ENCODE measurements around the gene AGRN. TPM values are rescaled to one million over a fixed set of nuclear protein-coding genes. Genes with fewer than 3 reads are reported as not detected.

AGRN gene
- total RNA-seq, 1 donor from 2014 or later, result 135 TPM

DNA sequence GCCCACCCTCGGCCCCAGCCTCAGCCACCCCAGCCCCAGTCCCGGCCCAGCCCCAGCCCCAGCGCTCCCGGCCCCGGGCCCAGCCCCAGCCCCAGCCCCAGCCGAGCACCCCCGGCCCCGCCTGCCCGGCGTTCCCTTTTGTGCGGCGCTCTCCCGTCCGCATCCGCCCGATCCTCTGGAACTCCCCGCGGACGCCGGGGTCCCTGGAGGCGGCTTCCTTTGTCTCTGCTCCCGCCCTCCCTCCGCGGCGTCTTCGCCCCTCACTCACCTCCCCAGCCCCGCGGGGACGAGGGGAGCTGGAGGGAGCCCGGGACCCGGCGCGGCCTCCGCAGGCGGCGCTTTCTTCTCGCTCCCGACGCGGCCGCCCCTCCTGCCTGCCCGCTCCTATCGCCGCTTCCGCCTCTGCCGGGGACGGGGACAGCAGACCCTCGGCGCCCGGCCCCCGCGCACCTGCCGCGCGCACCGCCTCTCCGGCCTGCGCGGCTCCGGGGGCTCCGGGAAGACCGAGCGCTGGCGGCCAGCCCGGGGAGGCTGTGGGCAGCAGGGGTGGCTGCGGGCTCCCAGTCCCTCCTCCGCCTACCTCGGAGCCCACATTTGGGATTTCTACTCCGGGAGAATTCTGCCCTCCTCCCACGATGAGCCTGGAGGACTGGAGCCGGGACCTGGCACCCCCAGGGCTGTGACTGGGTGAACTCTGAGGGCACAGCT, 14.0 kb downstream of the AGRN start:
- Histone ChIP-seq H3K36me3 (no peaks in the 10 kb centered on the region), H3K4me1 (peaks cover 9% of the 10 kb centered on the region), H3K27ac (no peak overlapping the region), H3K4me3 (no peak overlapping the region), H3K9me3 (no peaks in the 10 kb centered on the region), H3K27me3 (peaks cover 4% of the 10 kb centered on the region)
- DNase-seq (no peak), ATAC-seq (no peak)
- TF ChIP-seq, protein P1, sequence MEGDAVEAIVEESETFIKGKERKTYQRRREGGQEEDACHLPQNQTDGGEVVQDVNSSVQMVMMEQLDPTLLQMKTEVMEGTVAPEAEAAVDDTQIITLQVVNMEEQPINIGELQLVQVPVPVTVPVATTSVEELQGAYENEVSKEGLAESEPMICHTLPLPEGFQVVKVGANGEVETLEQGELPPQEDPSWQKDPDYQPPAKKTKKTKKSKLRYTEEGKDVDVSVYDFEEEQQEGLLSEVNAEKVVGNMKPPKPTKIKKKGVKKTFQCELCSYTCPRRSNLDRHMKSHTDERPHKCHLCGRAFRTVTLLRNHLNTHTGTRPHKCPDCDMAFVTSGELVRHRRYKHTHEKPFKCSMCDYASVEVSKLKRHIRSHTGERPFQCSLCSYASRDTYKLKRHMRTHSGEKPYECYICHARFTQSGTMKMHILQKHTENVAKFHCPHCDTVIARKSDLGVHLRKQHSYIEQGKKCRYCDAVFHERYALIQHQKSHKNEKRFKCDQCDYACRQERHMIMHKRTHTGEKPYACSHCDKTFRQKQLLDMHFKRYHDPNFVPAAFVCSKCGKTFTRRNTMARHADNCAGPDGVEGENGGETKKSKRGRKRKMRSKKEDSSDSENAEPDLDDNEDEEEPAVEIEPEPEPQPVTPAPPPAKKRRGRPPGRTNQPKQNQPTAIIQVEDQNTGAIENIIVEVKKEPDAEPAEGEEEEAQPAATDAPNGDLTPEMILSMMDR (IDR thresholded peaks at IDR 0.05), result no peak
- intact Hi-C loops (cut with DNase I), result no loop called here

DNA sequence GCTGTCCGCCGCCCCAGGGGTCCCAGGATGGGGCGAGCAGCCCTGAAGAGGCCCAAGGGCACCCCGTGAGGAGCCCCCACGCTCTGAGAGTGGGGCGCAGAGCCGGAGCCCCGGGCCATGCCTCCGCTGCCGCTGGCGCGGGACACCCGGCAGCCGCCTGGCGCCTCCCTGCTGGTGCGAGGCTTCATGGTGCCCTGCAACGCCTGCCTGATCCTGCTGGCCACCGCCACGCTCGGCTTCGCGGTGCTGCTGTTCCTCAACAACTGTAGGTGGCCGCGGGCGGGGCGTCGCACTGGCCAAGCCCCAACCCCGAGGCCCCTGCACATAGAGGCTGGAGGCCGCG, 14.5 kb downstream of the AGRN start:
- Histone ChIP-seq H3K9me3 (no peaks in the 10 kb centered on the region), H3K27me3 (peaks cover 4% of the 10 kb centered on the region), H3K36me3 (no peaks in the 10 kb centered on the region), H3K27ac (no peak overlapping the region), H3K4me1 (peaks cover 14% of the 10 kb centered on the region), H3K4me3 (no peak overlapping the region)
- intact Hi-C loops (cut with DNase I), result no loop called here
- no peak for ATAC-seq
- TF ChIP-seq, protein P1 (IDR thresholded peaks at IDR 0.05), result no peak
- no peak for DNase-seq

DNA sequence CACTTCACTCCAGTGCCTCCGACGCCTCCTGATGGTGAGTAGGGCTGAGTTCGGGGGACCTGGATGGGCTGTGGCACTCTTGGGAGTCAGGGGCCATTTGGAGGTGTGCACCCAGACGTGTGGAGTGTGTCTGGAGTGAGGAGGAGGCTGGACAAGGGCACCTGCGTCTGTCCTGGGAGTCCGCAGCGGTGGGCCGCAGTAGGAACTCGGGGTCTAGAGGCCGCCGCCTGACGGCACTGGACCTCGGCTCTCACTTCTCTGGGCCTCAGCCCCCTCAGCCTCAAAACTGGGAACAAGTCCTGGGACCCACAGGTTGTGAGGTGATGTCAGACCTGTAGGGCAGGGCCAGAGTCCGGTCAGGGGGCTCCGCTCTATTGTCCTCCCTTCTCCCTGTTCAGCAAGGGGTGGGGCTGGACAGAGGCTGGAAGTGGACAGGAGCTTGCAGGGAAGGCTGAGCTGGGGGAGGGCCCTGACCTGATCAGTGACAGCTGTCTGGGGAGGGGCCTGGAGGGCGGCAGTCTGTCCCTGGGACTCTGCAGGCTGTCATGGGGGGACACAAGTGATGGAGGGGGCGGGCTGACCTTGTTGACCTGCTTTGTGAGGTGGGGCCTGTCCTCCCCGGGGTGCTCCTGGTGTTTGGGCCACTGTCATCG, 15.5 kb downstream of the AGRN start:
- DNase-seq (no peak), ATAC-seq (no peak)
- peaks cover 23% of the 10 kb centered on the region for H3K4me1 ChIP-seq
- intact Hi-C loops (cut with DNase I), result no loop called here
- H3K36me3 ChIP-seq, result no peaks in the 10 kb centered on the region
- TF ChIP-seq, protein P1 (IDR thresholded peaks at IDR 0.05), result no peak
- H3K27ac ChIP-seq, result no peak overlapping the region
- peaks cover 4% of the 10 kb centered on the region for H3K27me3 ChIP-seq
- no peaks in the 10 kb centered on the region for H3K9me3 ChIP-seq
- H3K4me3 ChIP-seq, result no peak overlapping the region

DNA sequence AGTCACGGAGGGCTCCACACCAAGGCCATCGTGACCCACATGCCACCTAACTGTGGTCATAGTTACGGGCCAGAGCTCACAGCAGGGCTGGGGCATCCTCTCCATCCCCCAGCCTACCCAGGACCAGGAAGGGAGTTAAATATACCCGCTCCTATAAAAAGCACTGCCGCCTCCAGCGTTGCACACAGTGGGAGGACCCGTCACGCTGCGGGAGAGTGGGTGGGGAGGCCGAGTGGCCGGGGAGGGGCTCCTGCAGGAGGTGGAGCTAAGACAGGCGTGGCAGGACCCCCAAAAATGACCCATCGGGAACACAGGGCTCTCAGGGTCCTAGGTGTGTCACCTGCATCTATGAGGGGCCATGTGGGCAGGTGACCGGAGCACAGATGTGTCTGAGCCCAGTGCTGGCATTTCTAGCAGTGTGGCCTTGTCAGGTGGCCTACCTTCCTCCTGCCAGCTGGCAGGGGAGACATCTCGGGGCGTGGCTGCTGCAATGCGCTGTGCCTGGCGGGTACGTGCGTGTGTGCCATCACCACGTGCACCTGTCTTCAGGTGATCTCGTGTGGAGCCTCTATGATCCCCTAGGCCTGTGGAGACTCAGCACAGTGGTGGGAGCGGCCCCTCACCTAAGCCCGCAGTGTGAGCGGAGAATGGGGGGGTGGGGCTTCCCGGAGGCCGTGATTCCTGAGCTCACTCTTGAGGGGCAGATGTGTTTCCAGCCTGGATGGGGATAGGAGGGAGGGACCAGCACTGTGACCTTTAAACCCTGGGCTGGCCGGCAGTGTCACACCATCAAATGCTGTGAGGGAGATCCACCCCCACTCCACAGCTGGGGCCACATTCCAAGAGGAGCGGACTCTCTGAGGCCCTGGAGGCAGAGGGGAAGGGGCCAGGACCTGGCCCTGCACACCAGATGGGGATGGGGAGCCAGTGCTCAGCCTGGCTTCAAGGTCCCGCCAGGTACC, 17.7 kb downstream of the AGRN start:
- TF ChIP-seq, protein P1 (IDR thresholded peaks at IDR 0.05), result no peak

DNA sequence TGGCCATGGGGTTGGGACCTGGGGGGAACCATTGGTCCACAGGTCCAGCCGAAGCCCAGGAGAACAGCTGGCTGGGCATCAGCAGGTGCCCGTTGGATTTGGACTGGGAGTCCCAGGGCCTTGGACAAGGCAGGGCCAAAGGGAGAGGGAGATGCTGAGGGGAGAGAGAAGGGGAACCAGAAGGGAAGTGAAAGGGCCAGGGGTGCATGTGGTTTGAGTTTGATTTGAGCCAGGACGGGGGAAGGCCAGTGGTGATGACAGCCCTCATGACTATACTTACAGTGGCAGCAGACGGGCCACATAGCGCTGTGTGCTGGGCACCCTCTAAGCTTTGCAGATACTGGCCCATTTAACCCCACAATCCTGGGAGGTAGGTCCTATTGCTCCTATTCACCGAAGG, 18.8 kb downstream of the AGRN start:
- ATAC-seq (peak; percentile 30), DNase-seq (no peak)
- no peak overlapping the region for H3K27ac ChIP-seq
- H3K9me3 ChIP-seq, result no peaks in the 10 kb centered on the region
- TF ChIP-seq, protein P1 (IDR thresholded peaks at IDR 0.05), result no peak
- H3K36me3 ChIP-seq, result no peaks in the 10 kb centered on the region
- peaks cover 17% of the 10 kb centered on the region for H3K4me1 ChIP-seq
- H3K4me3 ChIP-seq, result no peak overlapping the region
- intact Hi-C loops (cut with DNase I), result no loop called here
- no peaks in the 10 kb centered on the region for H3K27me3 ChIP-seq

More for the DNA sequence above, 17.7 kb downstream of the AGRN start:
- H3K9me3 ChIP-seq, result no peaks in the 10 kb centered on the region
- ATAC-seq (no peak), DNase-seq (no peak)
- H3K4me1 ChIP-seq, result peaks cover 21% of the 10 kb centered on the region
- no peak overlapping the region for H3K27ac ChIP-seq
- intact Hi-C loops (cut with DNase I), result no loop called here
- no peak overlapping the region for H3K4me3 ChIP-seq
- no peaks in the 10 kb centered on the region for H3K27me3 ChIP-seq
- H3K36me3 ChIP-seq, result no peaks in the 10 kb centered on the region

Measured in upper lobe of right lung (tissue), 1 donor.